Coronary artery (tissue), 2 donors: ENCODE data around the gene SCRT2.

Experiments used
- DNase-seq: peaks from one replicate; pipeline ENCODE4 v3.0.0-alpha.2; 2017; ENCODE audit warnings: low spot score
- H3K27ac ChIP-seq, 2 donors: fragments of 200-600 bp; sonication (generic); one replicate each; pipeline ENCODE4 v1.5.1; 2016 to 2019
- H3K4me3 ChIP-seq: fragments of 200-600 bp; sonication (generic); 2 replicates; pipeline ENCODE4 v1.5.1; 2016; ENCODE audit warnings: mild to moderate bottlenecking, moderate library complexity
- CTCF ChIP-seq: fragments of 200-600 bp; sonication (generic); IDR thresholded peaks from one replicate; pipeline ENCODE4 v1.5.1; 2019; ENCODE audit warnings: antibody characterized with exemption

The SCRT2 gene

GRCh38 chr20:658202-658601 lies 17.4 kb downstream of the SCRT2 start:
- no peak for DNase-seq
- Histone ChIP-seq H3K27ac (no peak overlapping the region), H3K4me3 (no peak overlapping the region)
- no peak for TF ChIP-seq CTCF

- Histone ChIP-seq H3K27ac (no peak overlapping the region), H3K4me3 (no peak overlapping the region)
- no peak for DNase-seq
- no peak for TF ChIP-seq CTCF
These were observed 19.6 kb downstream of the SCRT2 start for GRCh38 chr20:655726-656624.

- DNase-seq = no peak
- no peak for TF ChIP-seq CTCF
- no peak overlapping the region for H3K4me3 ChIP-seq
- no peak overlapping the region for H3K27ac ChIP-seq
These were observed 21.2 kb downstream of the SCRT2 start for GRCh38 chr20:654417-654750.

- H3K27ac ChIP-seq = peak overlapping the region; percentile 75 to 90
These were observed 21.8 kb downstream of the SCRT2 start for GRCh38 chr20:653590-654416.

GRCh38 chr20:653110-653589 lies 22.5 kb downstream of the SCRT2 start, which contains the start of gene SRXN1:
TSS of gene SRXN1 (minus strand) at chr20:653200. CDS start at chr20:653185, 15 bp downstream.
- DNase-seq = peak; percentile 93
- Histone ChIP-seq H3K27ac (peak within 1 kb of the TSS; percentile 75 to 90), H3K4me3 (peak within 1 kb of the TSS; percentile 90)
- TF ChIP-seq CTCF = no peak

More at GRCh38 chr20:653590-654416, 21.8 kb downstream of the SCRT2 start:
- DNase-seq = no peak
- TF ChIP-seq CTCF = no peak
- peak overlapping the region; percentile 90 for H3K4me3 ChIP-seq

- no peak for DNase-seq
- TF ChIP-seq CTCF = no peak
- Histone ChIP-seq H3K4me3 (peak overlapping the region; percentile 90), H3K27ac (peak overlapping the region; percentile 75 to 90)
These were observed 22.9 kb downstream of the SCRT2 start for GRCh38 chr20:652615-653109.
